Right atrium auricular region (tissue), 2 donors: ENCODE data around the gene UQCRC2. TPM values are rescaled to one million over a fixed set of nuclear protein-coding genes. Genes with fewer than 3 reads are reported as not detected.
"Not testable (repeated sequence)": the region's sequence is repeated elsewhere in the genome, so short reads cannot be mapped to it uniquely, and the experiment has no call there.

Experiments
- DNase-seq: peaks from one replicate; pipeline ENCODE4 v3.0.0-alpha.2; 2019; ENCODE audit warnings: low spot score
- H3K27ac ChIP-seq, 2 donors: fragments of 200-600 bp; sonication (generic); 1 replicate in 1 of 2; 2 replicates in 1 of 2; pipeline ENCODE4 v1.5.1; 2016 to 2019
- H3K27me3 ChIP-seq, 2 donors: fragments of 200-600 bp; sonication (generic); one replicate each; pipeline versions ENCODE4 v1.5.1 to v1.6.0; 2017 to 2019
- H3K36me3 ChIP-seq: fragments of 200-600 bp; sonication (generic); one replicate; pipeline ENCODE4 v1.5.1; 2016
- H3K4me1 ChIP-seq, 2 donors: fragments of 200-600 bp; sonication (generic); one replicate each; pipeline versions ENCODE4 v1.5.1 to v1.6.0; 2017 to 2019
- H3K4me3 ChIP-seq, 2 donors: fragments of 200-600 bp; sonication (generic); 1 replicate in 1 of 2; 2 replicates in 1 of 2; pipeline ENCODE4 v1.5.1; 2017 to 2019; ENCODE audit warnings: mild to moderate bottlenecking in 1 of 2, moderate library complexity in 1 of 2
- H3K9me3 ChIP-seq, 2 donors: fragments of 200-600 bp; sonication (generic); one replicate each; pipeline ENCODE4 v1.5.1; 2019
- total RNA-seq, 2 donors: library from RNA; depleted of rRNA; stranded (reverse); fragments of >200 nt; gene quantifications; one replicate each; pipeline ENCODE4 v1.1.0, GENCODE V29; 2016
- TF ChIP-seq, protein P1 (sequence below), 2 donors: fragments of 200-600 bp; sonication (generic); IDR thresholded peaks; one replicate each; pipeline ENCODE4 v1.5.1; 2019; ENCODE audit warnings: antibody characterized with exemption in 2 of 2

UQCRC2 gene
- total RNA-seq, 2 donors from 2014 or later = 249 to 489 TPM

DNA sequence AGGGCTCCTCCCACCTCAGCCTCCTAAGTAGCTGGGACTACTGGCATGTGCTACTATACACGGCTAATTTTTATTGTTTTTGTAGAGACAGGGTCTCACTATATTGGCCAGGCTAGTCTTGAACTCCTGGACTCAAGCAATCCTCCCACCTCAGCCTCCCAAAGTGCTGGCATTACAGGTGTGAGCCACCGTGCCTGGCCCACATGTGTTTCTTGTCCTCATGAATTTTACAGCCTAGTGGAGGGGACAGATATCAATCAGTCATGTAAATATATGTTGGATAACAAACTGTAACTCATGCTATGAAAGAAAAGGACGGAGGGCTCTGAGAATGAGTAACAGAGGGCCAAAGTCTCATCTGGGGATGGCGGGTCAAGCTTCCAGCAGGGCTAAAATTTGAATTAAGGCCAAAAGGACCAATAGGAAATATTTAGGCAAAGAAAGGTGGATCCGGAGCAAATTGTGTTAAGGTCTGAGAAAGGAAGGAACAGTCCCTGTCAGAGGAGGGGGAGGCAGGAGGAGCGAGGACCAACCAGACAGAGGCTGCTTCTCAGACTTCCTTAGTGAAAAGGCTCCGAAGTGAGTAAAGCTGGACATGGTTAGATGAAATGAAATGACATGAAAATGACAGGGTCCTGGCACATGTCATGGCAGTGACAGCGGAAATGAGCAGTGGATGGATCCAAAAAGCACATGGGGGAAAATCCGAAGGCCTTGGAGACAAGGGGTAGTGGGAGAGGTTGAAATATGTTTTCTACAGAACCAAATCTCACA lies 43.9 kb downstream of the UQCRC2 start:
- H3K4me1 ChIP-seq = peaks cover 0 to 13% of the 10 kb centered on the region in 2 donors
- DNase-seq = no peak
- H3K27me3 ChIP-seq = no peaks in the 10 kb centered on the region
- H3K27ac ChIP-seq = peak overlapping the region in 1 of 2 donors; percentile 38
- H3K4me3 ChIP-seq = no peak overlapping the region
- H3K9me3 ChIP-seq = no peaks in the 10 kb centered on the region
- TF ChIP-seq, protein P1, sequence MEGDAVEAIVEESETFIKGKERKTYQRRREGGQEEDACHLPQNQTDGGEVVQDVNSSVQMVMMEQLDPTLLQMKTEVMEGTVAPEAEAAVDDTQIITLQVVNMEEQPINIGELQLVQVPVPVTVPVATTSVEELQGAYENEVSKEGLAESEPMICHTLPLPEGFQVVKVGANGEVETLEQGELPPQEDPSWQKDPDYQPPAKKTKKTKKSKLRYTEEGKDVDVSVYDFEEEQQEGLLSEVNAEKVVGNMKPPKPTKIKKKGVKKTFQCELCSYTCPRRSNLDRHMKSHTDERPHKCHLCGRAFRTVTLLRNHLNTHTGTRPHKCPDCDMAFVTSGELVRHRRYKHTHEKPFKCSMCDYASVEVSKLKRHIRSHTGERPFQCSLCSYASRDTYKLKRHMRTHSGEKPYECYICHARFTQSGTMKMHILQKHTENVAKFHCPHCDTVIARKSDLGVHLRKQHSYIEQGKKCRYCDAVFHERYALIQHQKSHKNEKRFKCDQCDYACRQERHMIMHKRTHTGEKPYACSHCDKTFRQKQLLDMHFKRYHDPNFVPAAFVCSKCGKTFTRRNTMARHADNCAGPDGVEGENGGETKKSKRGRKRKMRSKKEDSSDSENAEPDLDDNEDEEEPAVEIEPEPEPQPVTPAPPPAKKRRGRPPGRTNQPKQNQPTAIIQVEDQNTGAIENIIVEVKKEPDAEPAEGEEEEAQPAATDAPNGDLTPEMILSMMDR (IDR thresholded peaks at IDR 0.05) = no peak
- no peaks in the 10 kb centered on the region for H3K36me3 ChIP-seq

GRCh38 chr16:21997697-21998480 lies 44.7 kb downstream of the UQCRC2 start:
- peaks cover 0 to 13% of the 10 kb centered on the region in 2 donors for H3K4me1 ChIP-seq
- no peaks in the 10 kb centered on the region for H3K36me3 ChIP-seq
- H3K4me3 ChIP-seq = no peak overlapping the region
- no peaks in the 10 kb centered on the region for H3K9me3 ChIP-seq
- peak overlapping the region in 1 of 2 donors; percentile 38 for H3K27ac ChIP-seq
- no peak for DNase-seq
- TF ChIP-seq, protein P1 (IDR thresholded peaks at IDR 0.05) = no peak
- H3K27me3 ChIP-seq = no peaks in the 10 kb centered on the region

DNA sequence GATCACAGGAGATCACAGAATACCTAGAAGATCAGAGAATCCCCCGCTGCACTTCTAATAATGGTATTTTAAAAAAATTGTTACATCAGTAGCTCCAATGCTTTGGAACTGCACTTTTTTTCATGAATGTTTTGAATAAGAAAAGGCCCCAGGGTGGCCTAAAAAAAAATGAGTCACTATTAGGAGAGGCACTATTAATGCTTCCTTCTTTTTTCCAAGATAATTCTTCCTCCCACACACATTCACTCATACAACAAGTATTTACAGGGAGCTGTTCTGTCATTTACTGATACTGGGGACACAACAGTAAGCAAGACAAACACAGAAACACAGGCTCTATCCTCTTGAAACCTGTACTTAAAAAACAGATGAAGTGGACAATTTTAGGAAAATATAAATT lies 48.4 kb downstream of the UQCRC2 start:
- DNase-seq = no peak
- Histone ChIP-seq H3K27ac (no peak overlapping the region), H3K9me3 (no peaks in the 10 kb centered on the region), H3K4me3 (no peak overlapping the region), H3K36me3 (no peaks in the 10 kb centered on the region), H3K27me3 (no peaks in the 10 kb centered on the region), H3K4me1 (peaks cover 0 to 14% of the 10 kb centered on the region in 2 donors)
- TF ChIP-seq, protein P1 (IDR thresholded peaks at IDR 0.05) = no peak

DNA sequence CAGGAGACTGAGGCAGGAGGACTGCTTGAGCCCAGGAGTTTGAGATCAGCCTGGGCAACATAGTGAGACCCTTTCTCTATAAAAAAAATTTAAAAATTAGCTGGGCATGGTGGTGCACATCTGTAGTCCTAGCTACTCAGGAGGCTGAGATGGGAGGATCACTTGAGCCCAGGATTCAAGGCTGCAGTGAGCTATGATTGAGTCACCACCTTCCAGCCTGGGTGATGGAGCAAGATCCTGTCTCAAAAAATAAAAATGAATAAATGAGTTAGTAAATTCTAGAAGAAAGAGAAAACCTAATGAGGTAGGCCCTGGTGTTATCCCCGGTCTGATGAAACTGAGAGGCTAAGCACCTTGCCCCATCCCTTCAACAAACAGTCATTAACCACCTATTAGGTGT lies 48.9 kb downstream of the UQCRC2 start:
- not testable (repeated sequence) for H3K36me3 ChIP-seq, H3K9me3 ChIP-seq, H3K27me3 ChIP-seq, DNase-seq, H3K27ac ChIP-seq, H3K4me3 ChIP-seq
- peaks cover 0 to 19% of the 10 kb centered on the region in 2 donors for H3K4me1 ChIP-seq

- Histone ChIP-seq H3K4me1 (peaks cover 0 to 24% of the 10 kb centered on the region in 2 donors), H3K9me3 (no peaks in the 10 kb centered on the region), H3K36me3 (no peaks in the 10 kb centered on the region), H3K27me3 (no peaks in the 10 kb centered on the region), H3K4me3 (no peak overlapping the region), H3K27ac (no peak overlapping the region)
- TF ChIP-seq, protein P1 (IDR thresholded peaks at IDR 0.05) = no peak
- DNase-seq = no peak
These were observed 50.0 kb downstream of the UQCRC2 start for GRCh38 chr16:22003195-22003594.

- Histone ChIP-seq H3K4me1 (peaks cover 0 to 32% of the 10 kb centered on the region in 2 donors), H3K9me3 (no peaks in the 10 kb centered on the region), H3K27ac (no peak overlapping the region), H3K27me3 (no peaks in the 10 kb centered on the region), H3K4me3 (no peak overlapping the region), H3K36me3 (no peaks in the 10 kb centered on the region)
- no peak for DNase-seq
- TF ChIP-seq, protein P1 (IDR thresholded peaks at IDR 0.05) = no peak
These were observed 51.2 kb downstream of the UQCRC2 start for GRCh38 chr16:22004341-22004740.
